ENCODE measurements around the gene DIO3. TPM values are rescaled to one million over a fixed set of nuclear protein-coding genes. Genes with fewer than 3 reads are reported as not detected.
"Not testable (repeated sequence)": the region's sequence is repeated elsewhere in the genome, so short reads cannot be mapped to it uniquely, and the experiment has no call there.

The DIO3 gene
- total RNA-seq, 1 donor from 2014 or later = not detected

DNA sequence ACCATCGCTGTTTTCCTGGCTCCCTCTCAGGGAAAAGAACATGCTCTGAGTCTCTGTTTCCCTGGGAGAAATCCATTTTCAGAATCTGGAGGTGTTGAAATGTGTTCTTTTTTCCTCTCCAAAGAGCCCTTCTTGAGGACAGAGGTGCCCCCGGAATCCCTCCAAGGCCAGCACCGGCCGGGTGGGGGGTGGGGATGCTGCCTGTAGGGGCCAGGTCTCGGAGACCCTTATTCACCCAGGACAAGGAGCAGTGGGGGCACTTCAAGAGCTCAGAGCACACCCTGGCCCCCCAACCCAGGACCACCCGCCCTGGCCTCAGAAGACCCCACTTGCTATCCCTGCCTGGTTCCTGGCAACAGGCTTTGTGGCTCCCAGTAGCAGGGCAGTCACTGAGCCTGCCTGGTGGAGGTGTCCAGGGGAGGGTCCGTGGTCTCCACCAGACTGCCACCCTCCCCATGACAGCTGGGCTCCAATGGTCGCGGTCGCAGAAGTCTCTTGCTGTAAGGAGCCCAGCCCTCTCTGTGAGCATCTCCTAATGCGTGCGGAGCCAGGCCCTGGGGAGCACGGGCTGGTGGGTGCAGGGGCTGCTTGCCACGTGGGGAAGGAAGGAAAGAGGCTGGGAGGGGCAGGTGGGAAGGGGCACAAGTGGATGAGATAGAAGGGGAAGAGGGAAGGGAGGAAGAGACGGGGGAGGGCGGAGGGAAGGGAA, 13.2 kb upstream of the DIO3 start:
- CTCF ChIA-PET = no interaction called here
- H3K27ac Mint-ChIP-seq = no peak overlapping the region
- peaks cover 5% of the 10 kb centered on the region for H3K9me3 Mint-ChIP-seq
- H3K4me3 Mint-ChIP-seq = no peak overlapping the region
- no peaks in the 10 kb centered on the region for H3K27me3 Mint-ChIP-seq
- H3K4me1 Mint-ChIP-seq = no peaks in the 10 kb centered on the region
- intact Hi-C loops (cut with micrococcal nuclease) = no loop called here
- POLR2A ChIA-PET = no interaction called here
- no peaks in the 10 kb centered on the region for H3K36me3 Mint-ChIP-seq (ENCODE audit: low read depth)
- TF ChIP-seq, protein P1, sequence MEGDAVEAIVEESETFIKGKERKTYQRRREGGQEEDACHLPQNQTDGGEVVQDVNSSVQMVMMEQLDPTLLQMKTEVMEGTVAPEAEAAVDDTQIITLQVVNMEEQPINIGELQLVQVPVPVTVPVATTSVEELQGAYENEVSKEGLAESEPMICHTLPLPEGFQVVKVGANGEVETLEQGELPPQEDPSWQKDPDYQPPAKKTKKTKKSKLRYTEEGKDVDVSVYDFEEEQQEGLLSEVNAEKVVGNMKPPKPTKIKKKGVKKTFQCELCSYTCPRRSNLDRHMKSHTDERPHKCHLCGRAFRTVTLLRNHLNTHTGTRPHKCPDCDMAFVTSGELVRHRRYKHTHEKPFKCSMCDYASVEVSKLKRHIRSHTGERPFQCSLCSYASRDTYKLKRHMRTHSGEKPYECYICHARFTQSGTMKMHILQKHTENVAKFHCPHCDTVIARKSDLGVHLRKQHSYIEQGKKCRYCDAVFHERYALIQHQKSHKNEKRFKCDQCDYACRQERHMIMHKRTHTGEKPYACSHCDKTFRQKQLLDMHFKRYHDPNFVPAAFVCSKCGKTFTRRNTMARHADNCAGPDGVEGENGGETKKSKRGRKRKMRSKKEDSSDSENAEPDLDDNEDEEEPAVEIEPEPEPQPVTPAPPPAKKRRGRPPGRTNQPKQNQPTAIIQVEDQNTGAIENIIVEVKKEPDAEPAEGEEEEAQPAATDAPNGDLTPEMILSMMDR (IDR thresholded peaks at IDR 0.05) = no peak
- ATAC-seq (ENCODE audit: low read depth) (no peak), DNase-seq (no peak)

DNA sequence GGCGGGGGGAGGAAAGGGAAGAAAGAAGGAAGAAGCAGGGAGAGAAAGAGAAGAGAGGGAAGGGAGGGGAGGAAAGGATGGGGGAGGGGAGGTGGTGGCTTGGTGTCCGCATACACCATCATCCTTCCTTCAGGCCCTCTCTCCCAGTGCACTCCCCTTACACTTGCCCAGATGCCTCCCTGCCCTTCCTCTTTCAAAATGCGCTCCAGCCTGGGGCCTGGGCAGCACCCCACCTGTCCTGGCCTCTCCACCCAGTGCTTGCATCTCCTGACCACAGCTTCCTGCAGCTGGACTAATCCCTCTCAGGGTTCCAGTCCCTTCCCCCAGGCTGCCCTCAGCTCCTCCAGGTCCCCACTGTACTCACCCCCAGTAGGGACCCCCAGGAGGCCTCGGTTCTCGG, 12.6 kb upstream of the DIO3 start:
- ATAC-seq (ENCODE audit: low read depth) = no peak
- CTCF ChIA-PET = no interaction called here
- TF ChIP-seq, protein P1 (IDR thresholded peaks at IDR 0.05) = no peak
- intact Hi-C loops (cut with micrococcal nuclease) = no loop called here
- POLR2A ChIA-PET = no interaction called here
- Mint-ChIP-seq H3K27me3 (peaks cover 4% of the 10 kb centered on the region), H3K4me1 (no peaks in the 10 kb centered on the region), H3K9me3 (peaks cover 5% of the 10 kb centered on the region), H3K27ac (no peak overlapping the region), H3K36me3 (ENCODE audit: low read depth) (no peaks in the 10 kb centered on the region), H3K4me3 (no peak overlapping the region)
- no peak for DNase-seq

DNA sequence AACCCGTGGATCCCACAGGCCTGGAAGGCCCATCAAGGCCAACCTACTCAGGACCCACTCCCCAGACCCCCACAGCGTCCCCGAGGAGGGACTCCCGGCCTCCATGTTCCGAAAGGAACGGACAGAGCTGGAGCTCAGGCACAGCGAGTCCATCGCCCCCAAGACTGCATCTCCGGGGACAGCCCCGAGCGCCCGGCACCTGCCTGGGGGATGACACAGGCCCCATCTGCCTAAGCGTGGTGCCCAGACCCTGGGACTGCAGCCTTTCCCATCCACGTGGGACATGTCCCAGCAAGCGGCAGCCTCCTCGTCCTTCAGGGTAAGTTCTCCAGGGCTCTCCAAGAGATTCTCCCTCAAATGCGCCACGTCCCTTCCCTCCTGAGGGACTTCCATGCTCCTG, 12.1 kb upstream of the DIO3 start:
- CTCF ChIA-PET = no interaction called here
- no peak overlapping the region for H3K4me3 Mint-ChIP-seq
- TF ChIP-seq, protein P1 (IDR thresholded peaks at IDR 0.05) = no peak
- peaks cover 3% of the 10 kb centered on the region for H3K9me3 Mint-ChIP-seq
- H3K27me3 Mint-ChIP-seq = peaks cover 4% of the 10 kb centered on the region
- intact Hi-C loops (cut with micrococcal nuclease) = no loop called here
- POLR2A ChIA-PET = no interaction called here
- H3K36me3 Mint-ChIP-seq (ENCODE audit: low read depth) = no peaks in the 10 kb centered on the region
- DNase-seq (no peak), ATAC-seq (ENCODE audit: low read depth) (no peak)
- H3K4me1 Mint-ChIP-seq = no peaks in the 10 kb centered on the region
- no peak overlapping the region for H3K27ac Mint-ChIP-seq

DNA sequence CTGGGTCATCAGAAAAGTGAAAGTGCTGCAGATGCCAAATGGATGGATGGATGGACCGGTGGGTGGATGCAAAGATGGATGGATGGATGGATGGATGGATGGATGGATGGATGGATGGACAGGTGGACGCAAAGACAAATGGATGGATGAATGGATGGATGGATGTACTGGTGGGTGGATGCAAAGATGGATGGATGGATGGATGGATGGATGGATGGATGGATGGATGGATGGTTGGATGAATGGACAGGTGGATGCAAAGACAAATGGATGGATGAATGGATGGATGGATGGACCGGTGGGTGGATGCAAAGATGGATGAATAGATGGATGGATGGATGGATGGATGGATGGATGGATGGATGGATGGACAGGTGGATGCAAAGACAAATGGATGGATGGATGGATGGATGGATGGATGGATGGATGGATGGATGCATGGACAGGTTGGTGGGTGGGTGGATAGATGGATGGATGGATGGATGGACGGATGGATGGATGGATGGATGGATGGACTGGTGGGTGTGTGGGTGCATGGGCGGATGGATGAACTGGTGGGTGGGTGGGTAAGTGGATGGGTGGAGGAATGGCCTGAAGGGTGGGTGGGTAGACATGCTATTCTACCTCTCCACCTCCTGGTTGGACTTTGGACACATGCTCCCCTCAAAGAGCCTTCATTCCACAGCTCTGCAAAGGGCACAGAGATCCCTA, 10.9 kb upstream of the DIO3 start:
- H3K9me3 Mint-ChIP-seq; DNase-seq; CTCF ChIA-PET; POLR2A ChIA-PET; intact Hi-C loops (cut with micrococcal nuclease); ATAC-seq (ENCODE audit: low read depth); H3K36me3 Mint-ChIP-seq (ENCODE audit: low read depth); H3K4me1 Mint-ChIP-seq; H3K27me3 Mint-ChIP-seq; H3K27ac Mint-ChIP-seq; H3K4me3 Mint-ChIP-seq: not testable (repeated sequence)

DNA sequence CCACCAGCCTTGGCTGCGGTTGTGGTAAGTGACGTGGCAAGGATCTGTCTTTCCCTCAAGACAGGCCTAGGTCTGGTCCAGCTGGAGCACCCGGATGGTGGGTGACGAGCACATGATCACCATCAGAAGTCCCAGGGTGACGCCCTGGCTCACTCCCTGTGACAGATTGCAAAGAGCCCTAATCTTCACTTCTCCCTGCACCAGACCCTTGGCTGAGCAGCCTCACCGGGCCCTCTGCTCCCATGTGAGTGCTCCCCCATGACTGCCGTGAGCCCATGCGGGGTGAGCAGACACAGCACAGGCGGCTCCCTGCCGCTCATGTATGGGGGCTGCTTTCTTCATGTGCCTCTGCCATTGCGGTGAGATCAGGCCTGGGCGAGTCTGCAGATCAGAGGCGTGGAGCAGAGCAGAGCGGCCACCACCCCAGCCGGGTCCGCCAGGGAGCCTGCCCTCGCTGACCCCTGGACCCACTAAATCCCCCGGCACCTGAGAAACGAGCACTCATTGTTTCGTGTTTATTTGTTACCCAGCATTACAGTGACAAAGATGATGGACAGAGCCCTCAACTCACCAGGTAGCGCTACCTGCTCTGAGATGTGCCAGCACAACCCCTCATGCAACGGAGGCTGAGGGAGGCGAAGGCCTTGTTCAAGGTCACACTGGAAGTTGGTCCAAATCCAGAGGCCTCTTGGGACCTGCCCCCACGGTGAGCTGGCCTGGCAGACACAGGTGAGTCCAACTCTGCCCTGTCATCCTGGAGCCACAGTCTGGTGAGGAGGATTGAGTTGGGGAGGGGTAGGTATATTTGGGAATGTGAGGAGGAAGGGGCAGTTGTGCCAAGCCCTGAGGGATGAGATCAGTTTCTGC, 9.3 kb upstream of the DIO3 start:
- ChIA-PET POLR2A (no interaction called here), CTCF (no interaction called here)
- intact Hi-C loops (cut with micrococcal nuclease) = no loop called here
- H3K9me3 Mint-ChIP-seq = no peaks in the 10 kb centered on the region
- H3K4me1 Mint-ChIP-seq = no peaks in the 10 kb centered on the region
- ATAC-seq (ENCODE audit: low read depth) = no peak
- TF ChIP-seq, protein P1 (IDR thresholded peaks at IDR 0.05) = no peak
- H3K36me3 Mint-ChIP-seq (ENCODE audit: low read depth) = no peaks in the 10 kb centered on the region
- no peak for DNase-seq
- H3K4me3 Mint-ChIP-seq = no peak overlapping the region
- H3K27ac Mint-ChIP-seq = no peak overlapping the region
- peaks cover 10% of the 10 kb centered on the region for H3K27me3 Mint-ChIP-seq
